CD4-positive, alpha-beta T cell treated with Interleukin-4 for 4 hours (primary cell): ENCODE results near the gene HEXB.
"Not testable (repeated sequence)": the region's sequence is repeated elsewhere in the genome, so short reads cannot be mapped to it uniquely, and the experiment has no call there.

Source experiments
- DNase-seq: peaks from one replicate; pipeline ENCODE4 v3.0.0-alpha.2; 2020

HEXB gene

DNA sequence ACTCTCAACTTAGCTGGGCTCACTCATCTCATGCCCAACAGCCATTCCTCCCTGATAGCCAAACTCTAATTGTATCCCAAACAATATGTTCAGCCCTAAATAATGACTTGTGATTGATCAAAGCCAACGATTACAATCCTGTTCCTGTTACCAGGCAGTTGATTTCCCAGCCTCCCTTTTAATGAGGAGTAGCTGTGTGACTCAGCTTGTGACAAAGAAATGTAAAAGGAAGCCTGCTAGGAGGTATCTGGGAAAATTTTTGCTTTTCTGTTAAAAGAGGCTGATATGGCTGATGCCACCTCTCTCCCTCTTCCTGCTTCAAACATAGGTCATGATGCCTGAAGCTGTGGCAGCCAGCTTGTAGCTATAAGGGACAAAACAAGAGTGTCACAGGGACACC, 24.9 kb upstream of the HEXB start:
- DNase-seq: no peak

GRCh38 chr5:74660873-74661272, 24.2 kb upstream of the HEXB start:
- DNase-seq: no peak

DNA sequence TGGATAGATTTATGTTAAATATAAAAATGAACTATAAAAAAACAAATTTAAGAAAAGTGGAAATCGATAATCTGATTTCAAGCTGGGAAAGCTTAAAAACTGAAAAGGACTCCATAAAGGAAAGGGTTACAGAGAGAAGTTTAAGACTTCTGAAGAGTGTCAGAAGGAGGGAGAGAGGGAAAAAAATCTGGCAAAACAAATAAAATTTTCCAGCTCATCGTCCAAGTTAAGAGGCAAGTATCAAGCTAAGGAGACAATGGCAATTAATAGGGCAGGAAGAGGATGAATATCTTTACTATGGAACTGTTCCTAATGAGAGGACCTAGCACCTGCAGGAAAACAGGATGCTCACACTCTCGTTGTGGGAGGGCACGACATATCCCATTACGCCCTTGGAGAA, 20.5 kb upstream of the HEXB start:
- no peak for DNase-seq

DNA sequence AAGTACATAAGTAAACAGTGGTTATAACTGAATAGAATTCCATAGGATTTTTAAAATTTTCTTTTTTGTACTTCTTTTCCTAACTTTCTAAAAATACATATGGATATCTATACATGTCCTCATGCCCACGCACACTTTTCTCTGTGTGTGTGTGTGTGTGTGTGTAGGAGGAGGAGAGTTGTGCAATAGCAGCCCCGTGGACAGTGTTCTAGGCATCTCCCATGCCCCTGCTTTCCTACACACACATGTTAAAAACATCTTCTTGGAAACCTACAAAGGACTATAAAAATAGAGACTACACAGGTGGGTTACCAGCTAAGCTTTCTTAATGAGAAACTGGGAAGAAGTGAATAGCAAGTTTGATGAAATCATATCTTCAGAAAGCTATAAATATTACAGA, 19.8 kb upstream of the HEXB start:
- no peak for DNase-seq

GRCh38 chr5:74665816-74666215, 19.2 kb upstream of the HEXB start:
- no peak for DNase-seq

- no peak for DNase-seq
These were observed 17.6 kb upstream of the HEXB start for GRCh38 chr5:74667396-74667795.

- no peak for DNase-seq
These were observed 15.2 kb upstream of the HEXB start for GRCh38 chr5:74669821-74670220.

DNA sequence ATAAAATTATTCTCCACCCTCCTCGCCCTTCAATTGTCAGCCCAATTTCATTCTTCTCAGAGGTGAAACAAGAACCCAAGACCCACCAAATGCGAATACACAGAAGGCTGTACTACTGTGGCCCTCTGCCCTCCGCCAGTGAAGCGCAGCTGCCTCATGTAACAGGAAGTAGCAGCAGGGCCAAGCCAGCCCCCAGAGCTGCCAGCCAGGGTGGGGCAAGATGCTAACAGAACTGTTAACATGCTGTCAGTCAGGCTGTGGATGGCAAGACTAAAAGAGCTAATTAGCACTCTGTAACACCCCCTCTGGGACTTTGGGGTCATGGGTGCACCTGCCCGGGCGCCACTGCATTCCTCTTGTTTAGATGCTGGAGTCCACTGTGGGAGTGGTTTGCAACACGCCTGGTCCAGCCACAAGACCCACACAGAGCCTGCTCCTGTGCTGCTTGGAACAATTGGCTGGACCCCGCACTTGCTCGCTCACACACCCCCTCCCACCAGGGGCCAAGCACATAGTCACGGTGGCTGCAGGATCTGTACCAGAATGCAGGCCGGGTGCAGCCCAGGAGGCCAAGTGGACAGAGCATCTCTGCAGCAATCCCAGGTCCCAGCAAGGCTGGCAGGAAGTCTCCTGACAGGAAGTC, 14.5 kb upstream of the HEXB start:
- no peak for DNase-seq

- DNase-seq: no peak
These were observed 12.7 kb upstream of the HEXB start for GRCh38 chr5:74672215-74672877.

DNA sequence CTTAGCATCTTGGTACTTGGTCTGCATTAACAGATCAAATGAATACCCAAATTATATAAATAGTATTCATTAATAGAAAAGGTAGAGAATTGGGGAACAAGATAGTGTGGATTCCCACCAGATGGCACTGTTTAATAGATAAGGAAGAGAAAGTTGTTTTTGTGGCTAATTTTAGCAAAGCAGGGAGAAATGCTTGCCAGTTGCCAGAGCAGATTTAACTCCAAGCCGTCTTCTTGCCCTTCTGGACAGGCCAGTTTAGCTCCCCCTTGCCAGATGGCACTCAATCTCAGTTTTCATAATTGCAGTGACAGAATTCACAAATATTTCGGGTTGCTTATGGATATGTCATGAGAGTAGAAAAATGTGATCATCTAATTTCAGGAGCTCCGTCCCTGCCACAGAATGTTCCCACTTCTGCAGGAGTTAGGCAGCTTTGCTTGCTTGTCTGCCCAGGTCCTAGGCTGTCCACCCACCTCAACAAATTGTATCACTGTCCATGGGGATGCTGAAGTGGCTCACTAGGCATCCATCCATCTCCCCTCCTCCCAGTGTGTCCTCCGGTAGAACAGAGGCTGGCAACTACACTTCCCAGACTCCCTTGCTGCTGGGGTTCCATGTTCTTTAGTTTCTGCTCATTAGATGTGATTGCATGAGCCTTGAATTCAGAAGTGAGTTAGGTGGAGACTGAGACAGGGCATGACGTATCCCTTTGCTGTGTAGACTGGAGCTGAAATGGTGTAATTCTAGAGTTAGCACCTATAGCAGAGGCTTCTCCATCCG, 11.8 kb upstream of the HEXB start:
- peak; percentile 14 for DNase-seq

DNA sequence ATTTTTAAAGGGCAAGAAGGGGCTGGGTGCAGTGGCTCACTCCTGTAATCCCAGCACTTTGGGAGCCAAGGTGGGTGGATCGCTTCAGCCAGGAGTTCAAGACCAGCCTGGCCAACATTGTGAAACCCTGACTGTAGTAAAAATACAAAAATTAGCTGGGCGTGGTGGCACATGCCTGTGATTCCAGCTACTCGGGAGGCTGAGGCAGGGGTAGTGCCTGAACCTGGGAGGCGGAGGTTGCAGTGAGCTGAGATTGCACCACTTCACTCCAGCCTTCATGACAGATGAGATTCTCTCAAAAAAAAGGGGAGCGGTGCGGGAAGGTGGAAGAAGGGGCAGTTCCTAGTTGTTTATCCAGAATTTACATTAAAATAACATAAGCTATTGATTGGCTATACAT, 8.6 kb upstream of the HEXB start:
- DNase-seq: not testable (repeated sequence)

DNA sequence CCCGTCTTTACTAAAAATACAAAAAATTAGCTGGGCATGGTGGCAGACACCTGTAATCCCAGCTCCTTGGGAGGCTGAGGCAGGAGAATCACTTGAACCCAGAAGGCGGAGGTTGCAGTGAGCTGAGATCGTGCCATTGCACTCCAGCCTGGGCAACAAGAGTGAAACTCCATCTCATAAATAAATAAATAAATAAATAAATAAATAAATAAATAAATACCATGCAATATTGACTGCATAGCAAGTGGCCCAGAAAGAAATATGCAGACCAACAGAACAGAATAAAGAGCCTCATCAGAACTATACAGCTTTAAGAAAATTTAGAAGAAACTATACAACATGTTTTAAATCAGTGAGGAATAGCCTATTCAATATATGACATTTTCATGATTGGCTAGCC, 6.9 kb upstream of the HEXB start:
- not testable (repeated sequence) for DNase-seq

- DNase-seq: not testable (repeated sequence)
These were observed 5.7 kb upstream of the HEXB start for GRCh38 chr5:74679300-74679699.

GRCh38 chr5:74679966-74680365, 5.1 kb upstream of the HEXB start:
- no peak for DNase-seq

GRCh38 chr5:74685979-74686631, 1.1 kb downstream of the HEXB start:
- no peak for DNase-seq

GRCh38 chr5:74686962-74687751, 2.1 kb downstream of the HEXB start:
- no peak for DNase-seq

- no peak for DNase-seq
These were observed 8.2 kb downstream of the HEXB start for GRCh38 chr5:74693191-74693590.

GRCh38 chr5:74717596-74717995, 32.6 kb downstream of the HEXB start:
- DNase-seq: no peak

- DNase-seq: no peak
These were observed 37.2 kb downstream of the HEXB start for GRCh38 chr5:74722271-74722670.

DNA sequence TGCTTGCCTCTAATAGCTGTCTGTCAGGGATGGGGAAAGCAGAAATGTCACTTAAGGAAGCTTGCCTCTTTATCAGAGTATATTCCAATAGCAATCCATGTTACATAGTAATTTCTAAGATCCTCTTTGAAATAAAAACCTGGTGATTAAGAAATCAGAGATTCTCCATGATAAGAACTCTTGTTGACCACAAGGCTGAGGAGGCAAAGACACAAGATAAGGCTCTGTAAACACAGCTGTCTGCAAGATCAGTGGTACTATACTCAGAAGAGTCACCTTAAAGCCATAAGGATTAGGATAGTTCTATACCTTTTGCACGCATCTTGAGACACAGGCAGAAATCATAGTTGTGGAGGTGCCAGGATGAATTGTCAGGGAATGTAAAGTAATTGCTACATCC, 40.3 kb downstream of the HEXB start:
- DNase-seq: no peak

- DNase-seq: no peak
These were observed 51.7 kb downstream of the HEXB start for GRCh38 chr5:74736759-74737158.

DNA sequence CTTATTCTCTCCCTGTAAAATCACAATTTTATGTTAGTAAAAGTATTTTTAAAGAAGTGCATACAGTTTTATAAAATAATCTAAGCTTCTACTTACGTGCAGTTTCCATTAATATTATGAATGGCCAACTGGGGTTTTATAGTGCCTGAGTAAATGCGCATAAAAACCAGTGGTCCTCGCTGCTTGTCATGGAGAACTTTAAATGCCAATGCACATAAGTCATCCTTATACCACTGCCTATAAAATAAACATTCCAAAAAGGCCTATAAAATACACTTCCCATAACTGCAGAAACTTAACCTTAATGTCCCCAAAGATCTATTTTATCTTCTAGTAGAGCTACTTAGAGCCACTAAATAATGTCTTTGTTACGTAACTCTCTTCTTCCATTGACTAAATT, 53.4 kb downstream of the HEXB start:
- no peak for DNase-seq

GRCh38 chr5:74748742-74749141, 63.7 kb downstream of the HEXB start:
- not testable (repeated sequence) for DNase-seq
